NOMO-1 (cell line): ENCODE measurements around the gene HBZ.
"Not testable (repeated sequence)": the region's sequence is repeated elsewhere in the genome, so short reads cannot be mapped to it uniquely, and the experiment has no call there.

Experiments
- DNase-seq, 2 experiments: peaks; one replicate each; lab custom pipeline; 2025; ENCODE audit not compliant: unreplicated experiment in 2 of 2; lab: John Stamatoyannopoulos, UW

HBZ gene

GRCh38 chr16:132120-132519 is 20.3 kb upstream of the HBZ start:
- no peak for DNase-seq

GRCh38 chr16:133716-134115 is 18.7 kb upstream of the HBZ start:
- no peak for DNase-seq

- DNase-seq = no peak
These were observed 14.4 kb upstream of the HBZ start for GRCh38 chr16:138049-138417.

DNA sequence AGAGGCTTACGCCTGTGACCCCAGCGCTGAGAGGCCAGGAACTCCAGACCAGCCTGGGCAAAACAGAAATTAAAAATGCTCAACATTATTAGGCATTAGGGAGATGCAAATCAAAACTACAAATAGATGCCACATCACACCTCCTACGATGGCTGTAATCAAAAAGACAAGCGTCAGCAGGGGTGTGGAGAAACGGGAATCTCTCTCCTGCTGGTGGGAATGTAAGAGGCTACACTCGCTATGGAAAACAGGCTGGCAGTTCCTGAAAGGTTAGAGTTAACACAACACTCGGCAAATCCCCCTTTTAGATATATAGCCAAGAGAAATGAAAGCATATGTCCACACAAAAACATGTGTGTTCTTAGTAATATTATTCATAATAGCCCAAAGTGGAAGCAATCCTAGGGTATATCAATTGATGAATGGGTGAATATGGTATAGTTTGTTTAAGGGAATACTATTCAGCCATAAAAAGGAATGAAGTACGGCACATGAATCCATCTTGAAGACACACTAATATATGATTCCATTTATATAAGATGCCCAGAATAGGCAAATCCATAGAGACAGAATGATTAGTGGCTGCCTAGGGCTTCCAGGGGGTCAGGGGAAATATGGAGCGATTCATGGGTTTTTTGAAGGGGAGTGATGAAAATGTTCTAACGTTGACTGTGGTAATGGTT is 12.1 kb upstream of the HBZ start:
- DNase-seq = no peak

GRCh38 chr16:142405-142967 is 10.0 kb upstream of the HBZ start:
- DNase-seq = no peak

GRCh38 chr16:143047-143446 is 9.4 kb upstream of the HBZ start:
- DNase-seq = no peak

DNA sequence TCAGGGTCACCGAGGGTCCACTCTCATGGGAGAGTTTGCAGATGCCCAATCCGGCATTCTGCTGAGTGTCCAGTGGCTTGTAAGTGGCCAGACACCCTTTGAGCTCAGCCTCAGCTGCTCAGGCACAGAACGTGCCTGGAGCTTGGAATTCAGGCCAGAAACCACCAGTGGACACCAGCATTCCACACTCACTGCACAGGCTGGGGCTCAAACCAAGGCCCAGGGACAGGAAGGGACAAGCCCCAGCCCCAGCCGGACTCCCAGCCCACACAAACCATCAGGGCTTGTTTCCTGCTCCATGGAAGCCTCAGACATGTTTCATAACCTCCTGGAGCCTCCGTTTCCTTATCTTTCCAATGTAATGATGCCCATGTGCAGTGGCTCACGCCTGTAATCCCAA is 9.0 kb upstream of the HBZ start:
- DNase-seq = no peak

- DNase-seq = no peak
These were observed 7.6 kb upstream of the HBZ start for GRCh38 chr16:144797-145252.

DNA sequence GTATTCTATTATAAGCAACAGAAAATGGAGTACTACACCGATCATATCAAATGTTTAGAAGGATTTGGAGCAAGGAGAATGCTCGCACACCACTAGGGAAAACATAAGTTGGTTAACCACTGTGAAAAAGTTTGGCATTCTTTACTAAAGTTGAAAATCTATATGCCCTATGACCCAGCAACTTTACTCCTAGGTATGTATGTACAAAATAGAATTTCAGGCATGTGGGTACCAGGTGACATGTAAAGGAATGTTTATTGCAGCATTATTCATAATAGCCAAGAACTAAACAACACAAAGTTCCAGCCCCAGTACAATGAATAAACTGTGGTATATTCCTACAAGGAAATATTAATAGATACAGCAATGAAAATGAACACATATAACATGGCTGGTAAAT is 5.8 kb upstream of the HBZ start:
- no peak for DNase-seq

DNA sequence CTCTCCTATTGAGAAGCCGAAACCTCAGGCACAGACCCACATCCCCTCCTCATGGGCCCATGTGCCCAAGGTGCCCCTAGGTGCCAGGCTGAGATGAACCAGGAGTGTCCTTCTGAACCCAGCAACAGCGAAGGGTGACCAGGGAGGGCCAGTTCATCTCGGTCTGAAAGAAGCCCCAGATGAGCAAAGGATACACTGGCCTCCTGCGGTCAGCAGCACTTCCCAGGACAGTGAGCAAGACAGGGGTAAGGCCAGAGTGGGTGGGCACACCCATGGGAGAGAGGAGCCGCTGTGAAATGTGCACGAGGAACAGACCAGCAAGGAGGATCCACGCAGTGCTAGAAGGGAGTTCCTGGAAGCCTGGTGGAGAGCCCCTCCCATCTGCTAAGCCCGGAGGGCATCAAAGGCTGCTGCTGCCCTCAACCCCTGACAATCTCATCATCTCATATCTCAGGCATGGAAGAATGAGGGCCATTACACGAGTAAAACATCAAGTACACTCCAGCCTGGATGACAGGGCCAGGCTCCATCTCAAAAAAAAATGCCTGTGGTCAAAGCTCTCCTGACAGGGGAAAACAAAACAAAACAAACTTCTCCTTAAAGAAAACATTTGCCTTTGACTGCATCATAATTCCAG is 3.3 kb upstream of the HBZ start:
- no peak for DNase-seq

- not testable (repeated sequence) for DNase-seq
These were observed 681 bp downstream of the HBZ start for GRCh38 chr16:153129-153521.

DNA sequence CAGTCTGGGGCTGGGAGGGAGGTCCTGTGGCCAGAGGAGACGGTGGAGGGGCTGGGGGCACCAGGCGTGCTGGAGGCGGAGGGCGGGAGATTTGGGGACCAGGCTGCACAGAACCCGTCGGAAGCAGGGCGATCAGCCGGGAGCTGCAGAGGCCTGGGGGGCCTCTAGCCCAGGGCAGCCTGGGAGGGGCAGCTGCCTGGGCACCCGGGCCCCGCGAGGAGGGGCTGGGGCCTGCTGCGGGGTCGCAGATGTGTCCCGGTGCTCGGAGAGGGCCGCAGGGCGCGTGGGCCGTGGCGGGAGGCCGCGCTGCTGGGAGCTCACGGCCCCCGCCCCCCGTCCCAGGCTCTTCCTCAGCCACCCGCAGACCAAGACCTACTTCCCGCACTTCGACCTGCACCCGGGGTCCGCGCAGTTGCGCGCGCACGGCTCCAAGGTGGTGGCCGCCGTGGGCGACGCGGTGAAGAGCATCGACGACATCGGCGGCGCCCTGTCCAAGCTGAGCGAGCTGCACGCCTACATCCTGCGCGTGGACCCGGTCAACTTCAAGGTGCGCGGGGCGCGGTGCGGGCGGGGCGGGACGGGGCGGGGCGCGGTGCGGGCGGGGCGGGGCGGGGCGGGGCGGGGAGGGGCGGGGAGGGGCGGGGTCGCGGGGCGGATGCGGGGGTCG is 1.2 kb downstream of the HBZ start:
- not testable (repeated sequence) for DNase-seq

GRCh38 chr16:154217-155030 is 2.0 kb downstream of the HBZ start:
- DNase-seq = no peak

GRCh38 chr16:155031-155398 is 2.6 kb downstream of the HBZ start:
- no peak for DNase-seq

DNA sequence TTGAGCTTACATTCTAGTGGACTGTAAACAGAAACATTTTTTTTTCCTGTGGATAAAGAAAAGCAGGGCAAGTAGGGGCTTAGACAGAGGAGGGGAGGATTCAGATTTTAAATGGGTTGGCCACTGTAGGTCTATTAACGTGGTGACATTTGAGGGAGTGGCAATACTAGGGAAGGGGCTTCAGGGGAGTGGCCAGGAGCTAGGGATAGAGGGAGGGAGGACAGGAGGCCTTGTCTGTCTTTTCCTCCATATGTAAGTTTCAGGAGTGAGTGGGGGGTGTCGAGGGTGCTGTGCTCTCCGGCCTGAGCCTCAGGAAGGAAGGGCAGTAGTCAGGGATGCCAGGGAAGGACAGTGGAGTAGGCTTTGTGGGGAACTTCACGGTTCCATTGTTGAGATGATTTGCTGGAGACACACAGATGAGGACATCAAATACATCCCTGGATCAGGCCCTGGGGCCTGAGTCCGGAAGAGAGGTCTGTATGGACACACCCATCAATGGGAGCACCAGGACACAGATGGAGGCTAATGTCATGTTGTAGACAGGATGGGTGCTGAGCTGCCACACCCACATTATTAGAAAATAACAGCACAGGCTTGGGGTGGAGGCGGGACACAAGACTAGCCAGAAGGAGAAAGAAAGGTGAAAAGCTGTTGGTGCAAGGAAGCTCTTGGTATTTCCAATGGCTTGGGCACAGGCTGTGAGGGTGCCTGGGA is 6.8 kb downstream of the HBZ start:
- DNase-seq = no peak

DNA sequence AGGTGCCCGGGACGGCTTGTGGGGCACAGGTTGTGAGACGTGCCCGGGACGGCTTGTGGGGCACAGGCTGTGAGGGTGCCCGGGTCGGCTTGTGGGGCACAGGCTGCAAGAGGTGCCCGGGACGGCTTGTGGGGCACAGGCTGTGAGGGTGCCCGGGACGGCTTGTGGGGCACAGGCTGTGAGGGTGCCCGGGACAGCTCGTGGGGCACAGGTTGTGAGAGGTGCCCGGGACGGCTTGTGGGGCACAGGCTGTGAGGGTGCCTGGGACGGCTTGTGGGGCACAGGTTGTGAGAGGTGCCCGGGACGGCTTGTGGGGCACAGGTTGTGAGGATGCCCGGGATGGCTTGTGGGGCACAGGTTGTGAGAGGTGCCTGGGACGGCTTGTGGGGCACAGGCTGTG is 7.8 kb downstream of the HBZ start:
- DNase-seq = not testable (repeated sequence)

- no peak for DNase-seq
These were observed 8.3 kb downstream of the HBZ start for GRCh38 chr16:160691-161190.

DNA sequence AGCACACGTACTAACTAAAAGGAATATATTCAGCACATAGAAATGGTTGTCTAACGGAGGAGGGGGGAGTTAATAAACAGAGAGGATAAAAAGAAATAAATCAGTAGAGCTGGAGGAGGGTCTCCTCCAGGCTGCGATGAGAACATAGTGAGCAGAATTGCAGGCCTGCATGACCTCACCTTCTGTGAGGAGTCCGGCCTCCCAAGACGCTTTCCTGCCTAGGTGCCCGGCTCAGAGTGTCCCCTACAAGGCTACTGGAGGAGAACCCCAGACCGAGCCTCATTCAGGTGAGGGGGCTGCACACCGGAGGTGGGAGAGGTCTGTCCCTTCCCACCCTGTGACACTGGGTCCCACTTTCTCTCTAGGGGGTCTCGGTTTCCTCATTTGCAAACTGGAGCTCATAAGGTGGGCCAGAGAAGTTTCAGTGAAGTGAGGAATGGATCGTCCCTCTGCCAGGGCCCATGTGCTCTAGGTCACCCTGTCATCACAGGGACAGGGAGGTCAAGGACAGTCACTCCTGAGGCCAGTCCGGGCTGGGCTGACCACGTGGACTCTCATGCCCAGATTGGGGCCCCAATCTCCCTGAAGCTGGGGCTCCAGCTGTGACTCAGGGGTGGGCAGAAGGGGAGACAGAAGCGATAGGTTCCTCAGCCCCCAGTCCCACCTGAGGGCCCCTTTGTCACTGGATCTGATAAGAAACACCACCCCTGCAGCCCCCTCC is 10.0 kb downstream of the HBZ start:
- no peak for DNase-seq

GRCh38 chr16:163139-163538 is 10.7 kb downstream of the HBZ start:
- not testable (repeated sequence) for DNase-seq

GRCh38 chr16:163696-164095 is 11.3 kb downstream of the HBZ start:
- not testable (repeated sequence) for DNase-seq
